KMS-11 (cell line): ENCODE data around the gene CKAP2L.
"Not testable (repeated sequence)": the region's sequence is repeated elsewhere in the genome, so short reads cannot be mapped to it uniquely, and the experiment has no call there.

Experiments
- H2AFZ ChIP-seq: fragments of 200-600 bp; sonication (generic); 2 replicates; pipeline ENCODE4 v1.6.1; 2016; ENCODE audit warnings: antibody characterized with exemption, mixed run types, low read depth
- H3K27ac ChIP-seq: fragments of 200-600 bp; sonication (generic); 2 replicates; pipeline ENCODE4 v1.6.1; 2016; ENCODE audit warnings: mild to moderate bottlenecking, mixed run types
- H3K27me3 ChIP-seq: fragments of 200-600 bp; sonication (generic); 2 replicates; pipeline ENCODE4 v1.6.1; 2017; ENCODE audit warnings: mild to moderate bottlenecking, low read depth, mixed run types, moderate library complexity; ENCODE audit not compliant: insufficient read depth
- H3K36me3 ChIP-seq: fragments of 200-600 bp; sonication (generic); 2 replicates; pipeline ENCODE4 v1.6.1; 2017; ENCODE audit warnings: mild to moderate bottlenecking, mixed run types; ENCODE audit not compliant: insufficient read depth
- H3K4me1 ChIP-seq: fragments of 200-600 bp; sonication (generic); 2 replicates; pipeline ENCODE4 v1.6.1; 2016; ENCODE audit warnings: mild to moderate bottlenecking, low read depth, mixed run types; ENCODE audit not compliant: poor library complexity, severe bottlenecking
- H3K4me2 ChIP-seq: fragments of 200-600 bp; sonication (generic); 2 replicates; pipeline ENCODE4 v1.7.0; 2016; ENCODE audit warnings: mild to moderate bottlenecking, mixed run types
- H3K4me3 ChIP-seq: fragments of 200-600 bp; sonication (generic); IDR thresholded peaks from 2 replicates; pipeline ENCODE4 v1.6.1; 2017; ENCODE audit warnings: low read depth, low read length, mixed read lengths; ENCODE audit not compliant: insufficient read depth
- H3K79me2 ChIP-seq: fragments of 200-600 bp; sonication (generic); 2 replicates; pipeline ENCODE4 v1.6.1; 2016; ENCODE audit warnings: low read depth, mixed run types; ENCODE audit not compliant: insufficient read depth
- H3K9ac ChIP-seq: fragments of 200-600 bp; sonication (generic); 2 replicates; pipeline ENCODE4 v1.6.1; 2016; ENCODE audit warnings: mild to moderate bottlenecking, mixed run types
- H4K20me1 ChIP-seq: fragments of 200-600 bp; sonication (generic); 2 replicates; pipeline ENCODE4 v1.6.1; 2016; ENCODE audit warnings: mild to moderate bottlenecking, mixed run types; ENCODE audit not compliant: insufficient read depth
- TF ChIP-seq, protein P1 (sequence below): fragments of 200-600 bp; sonication (generic); conservative IDR thresholded peaks from 2 replicates; pipeline ENCODE4 v1.6.1; 2017; ENCODE audit warnings: low read depth, mild to moderate bottlenecking, antibody characterized with exemption, low read length, moderate library complexity, mixed read lengths

CKAP2L gene

DNA sequence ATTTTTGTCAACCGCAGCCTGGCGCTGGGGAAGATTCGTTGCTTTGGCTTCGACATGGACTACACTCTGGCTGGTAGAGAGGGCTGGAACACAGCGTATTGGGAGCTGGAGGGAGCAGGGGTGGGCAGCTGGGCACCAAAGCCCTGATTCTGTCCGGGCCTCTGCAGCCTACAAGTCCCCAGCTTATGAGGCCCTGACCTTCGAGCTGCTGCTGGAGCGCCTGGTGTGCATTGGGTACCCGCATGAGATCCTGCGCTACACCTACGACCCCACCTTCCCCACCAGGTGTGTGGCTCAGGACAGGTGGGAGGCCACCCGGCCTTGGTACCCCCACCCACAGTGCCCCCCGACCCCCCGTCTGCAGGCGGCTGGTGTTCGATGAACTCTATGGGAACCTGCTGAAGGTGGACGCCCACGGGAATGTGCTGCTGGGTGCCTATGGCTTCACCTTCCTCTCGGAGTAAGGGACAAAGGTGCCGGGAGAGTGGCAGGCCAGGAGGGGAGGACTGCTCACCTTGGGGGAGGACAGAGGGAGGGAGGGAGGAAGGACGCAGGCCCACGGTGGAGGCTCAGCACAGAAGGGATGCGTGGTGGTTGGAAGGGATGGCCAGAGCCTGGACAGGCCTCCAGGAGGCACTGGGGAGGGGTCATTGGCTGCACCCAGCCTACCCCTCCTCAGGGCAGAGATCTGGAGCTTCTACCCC, 42.4 kb downstream of the CKAP2L start:
- no peaks in the 10 kb centered on the region for H3K4me1 ChIP-seq
- no peak overlapping the region for H3K27ac ChIP-seq
- H2AFZ ChIP-seq, result no peak overlapping the region
- H3K4me2 ChIP-seq, result no peak overlapping the region
- TF ChIP-seq, protein P1, sequence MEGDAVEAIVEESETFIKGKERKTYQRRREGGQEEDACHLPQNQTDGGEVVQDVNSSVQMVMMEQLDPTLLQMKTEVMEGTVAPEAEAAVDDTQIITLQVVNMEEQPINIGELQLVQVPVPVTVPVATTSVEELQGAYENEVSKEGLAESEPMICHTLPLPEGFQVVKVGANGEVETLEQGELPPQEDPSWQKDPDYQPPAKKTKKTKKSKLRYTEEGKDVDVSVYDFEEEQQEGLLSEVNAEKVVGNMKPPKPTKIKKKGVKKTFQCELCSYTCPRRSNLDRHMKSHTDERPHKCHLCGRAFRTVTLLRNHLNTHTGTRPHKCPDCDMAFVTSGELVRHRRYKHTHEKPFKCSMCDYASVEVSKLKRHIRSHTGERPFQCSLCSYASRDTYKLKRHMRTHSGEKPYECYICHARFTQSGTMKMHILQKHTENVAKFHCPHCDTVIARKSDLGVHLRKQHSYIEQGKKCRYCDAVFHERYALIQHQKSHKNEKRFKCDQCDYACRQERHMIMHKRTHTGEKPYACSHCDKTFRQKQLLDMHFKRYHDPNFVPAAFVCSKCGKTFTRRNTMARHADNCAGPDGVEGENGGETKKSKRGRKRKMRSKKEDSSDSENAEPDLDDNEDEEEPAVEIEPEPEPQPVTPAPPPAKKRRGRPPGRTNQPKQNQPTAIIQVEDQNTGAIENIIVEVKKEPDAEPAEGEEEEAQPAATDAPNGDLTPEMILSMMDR, result no peak
- no peak overlapping the region for H3K4me3 ChIP-seq
- no peaks in the 10 kb centered on the region for H3K36me3 ChIP-seq
- H3K79me2 ChIP-seq, result no peaks in the 10 kb centered on the region
- no peak overlapping the region for H3K9ac ChIP-seq
- H4K20me1 ChIP-seq, result no peaks in the 10 kb centered on the region
- H3K27me3 ChIP-seq, result no peaks in the 10 kb centered on the region

DNA sequence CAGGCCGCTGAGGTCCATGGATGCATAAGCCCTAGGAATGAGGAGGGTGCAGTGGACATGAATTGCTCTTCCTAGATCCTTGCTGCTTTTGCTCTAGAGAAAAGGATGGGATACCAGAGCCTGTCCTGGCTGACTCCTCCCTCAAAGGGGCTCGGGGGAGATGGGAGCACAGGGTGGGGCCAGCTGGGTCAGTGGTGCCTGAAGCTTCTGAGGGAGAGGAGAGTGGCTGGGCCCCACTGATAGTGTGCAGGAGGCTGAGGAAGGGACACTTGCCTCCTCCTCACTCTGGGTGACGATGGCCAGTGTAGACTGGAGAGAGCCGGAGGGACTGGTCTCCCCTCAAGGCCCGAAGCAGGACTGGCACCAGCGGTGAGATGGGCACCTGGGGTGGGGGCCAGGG, 43.6 kb downstream of the CKAP2L start, which contains the start of gene NT5DC4:
Gene NT5DC4, plus strand, starts transcription at position 236 of the 400 bp plus-strand sequence. Its CDS starts 60 bp downstream, at position 296.
- H2AFZ ChIP-seq, result no peak within 1 kb of the TSS
- no peaks in the 10 kb centered on the region for H3K27me3 ChIP-seq
- no peak within 1 kb of the TSS for H3K9ac ChIP-seq
- H3K27ac ChIP-seq, result no peak within 1 kb of the TSS
- TF ChIP-seq, protein P1, result no peak
- H3K4me1 ChIP-seq, result no peaks in the 10 kb centered on the region
- H3K79me2 ChIP-seq, result no peaks in the 10 kb centered on the region
- H4K20me1 ChIP-seq, result no peaks in the 10 kb centered on the region
- no peak within 1 kb of the TSS for H3K4me3 ChIP-seq
- no peaks in the 10 kb centered on the region for H3K36me3 ChIP-seq
- H3K4me2 ChIP-seq, result no peak within 1 kb of the TSS

DNA sequence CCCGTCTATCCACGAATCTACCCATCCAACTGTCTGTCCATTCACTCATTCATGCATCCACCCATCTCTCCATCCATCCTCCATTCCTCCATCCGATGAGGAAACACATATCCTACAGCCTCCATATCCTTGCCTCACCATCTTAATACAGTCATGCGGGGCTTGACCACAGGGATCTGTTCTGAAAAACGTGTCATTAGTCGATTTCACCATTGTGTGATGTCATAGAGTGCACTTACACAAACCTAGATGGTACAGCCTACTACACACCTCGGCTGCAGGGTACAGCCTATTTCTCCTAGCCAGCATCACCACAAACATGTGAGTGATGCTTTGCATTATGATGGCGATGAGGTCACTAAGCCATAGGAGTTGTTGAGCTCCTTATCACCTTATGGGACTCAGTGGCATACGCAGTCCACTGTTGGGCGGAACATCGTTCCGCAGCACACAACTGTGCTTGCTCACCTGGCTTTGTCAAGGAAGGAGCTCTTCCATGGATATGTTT, 45.5 kb downstream of the CKAP2L start:
- TF ChIP-seq, protein P1, result no peak
- Histone ChIP-seq H3K36me3 (no peaks in the 10 kb centered on the region), H3K4me1 (no peaks in the 10 kb centered on the region)

DNA sequence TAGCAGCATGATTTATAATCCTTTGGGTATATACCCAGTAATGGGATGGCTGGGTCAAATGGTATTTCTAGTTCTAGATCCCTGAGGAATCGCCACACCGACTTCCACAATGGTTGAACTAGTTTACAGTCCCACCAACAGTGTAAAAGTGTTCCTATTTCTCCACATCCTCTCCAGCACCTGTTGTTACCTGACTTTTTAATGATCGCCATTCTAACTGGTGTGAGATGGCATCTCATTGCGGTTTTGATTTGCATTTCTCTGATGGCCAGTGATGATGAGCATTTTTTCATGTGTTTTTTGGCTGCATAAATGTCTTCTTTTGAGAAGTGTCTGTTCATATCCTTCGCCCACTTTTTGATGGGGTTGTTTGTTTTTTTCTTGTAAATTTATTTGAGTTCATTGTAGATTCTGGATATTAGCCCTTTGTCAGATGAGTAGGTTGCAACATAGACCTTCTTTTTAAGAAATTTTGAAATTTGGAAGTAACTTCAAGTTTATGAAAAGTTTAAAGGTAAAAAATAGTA, 47.5 kb downstream of the CKAP2L start:
- H3K27me3 ChIP-seq, H3K4me3 ChIP-seq, H2AFZ ChIP-seq, H3K36me3 ChIP-seq, H3K27ac ChIP-seq, H3K79me2 ChIP-seq, H3K4me1 ChIP-seq, H3K4me2 ChIP-seq, H4K20me1 ChIP-seq, H3K9ac ChIP-seq: not testable (repeated sequence)

More for the DNA sequence above, 45.5 kb downstream of the CKAP2L start:
- H2AFZ ChIP-seq, result no peak overlapping the region
- no peak overlapping the region for H3K27ac ChIP-seq
- no peak overlapping the region for H3K9ac ChIP-seq
- no peaks in the 10 kb centered on the region for H4K20me1 ChIP-seq
- H3K79me2 ChIP-seq, result no peaks in the 10 kb centered on the region
- no peak overlapping the region for H3K4me3 ChIP-seq
- no peaks in the 10 kb centered on the region for H3K27me3 ChIP-seq
- H3K4me2 ChIP-seq, result no peak overlapping the region

DNA sequence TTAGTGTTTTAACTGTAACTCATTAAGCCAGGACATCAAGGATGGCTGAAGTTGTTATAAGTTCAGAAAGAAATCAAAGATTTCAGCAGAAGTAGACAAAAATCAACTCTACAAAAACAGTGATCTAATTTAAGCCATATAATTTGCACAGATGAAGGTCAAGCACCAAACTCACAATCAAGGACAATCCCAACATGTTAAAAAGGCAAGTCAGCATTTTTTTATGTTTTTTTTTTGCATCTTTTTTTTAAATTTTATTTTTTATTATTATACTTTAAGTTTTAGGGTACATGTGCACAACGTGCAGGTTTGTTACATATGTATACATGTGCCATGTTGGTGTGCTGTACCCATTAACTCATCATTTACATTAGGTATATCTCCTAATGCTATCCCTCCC, 48.3 kb downstream of the CKAP2L start:
- not testable (repeated sequence) for H3K27me3 ChIP-seq, H3K9ac ChIP-seq, H2AFZ ChIP-seq, H3K4me1 ChIP-seq, H3K4me2 ChIP-seq, H3K27ac ChIP-seq, H3K4me3 ChIP-seq, H3K79me2 ChIP-seq, H3K36me3 ChIP-seq, H4K20me1 ChIP-seq
